Measurements from ENCODE around the gene SHISAL2B.
"Not testable (repeated sequence)": the region's sequence is repeated elsewhere in the genome, so short reads cannot be mapped to it uniquely, and the experiment has no call there.

Gene SHISAL2B

DNA sequence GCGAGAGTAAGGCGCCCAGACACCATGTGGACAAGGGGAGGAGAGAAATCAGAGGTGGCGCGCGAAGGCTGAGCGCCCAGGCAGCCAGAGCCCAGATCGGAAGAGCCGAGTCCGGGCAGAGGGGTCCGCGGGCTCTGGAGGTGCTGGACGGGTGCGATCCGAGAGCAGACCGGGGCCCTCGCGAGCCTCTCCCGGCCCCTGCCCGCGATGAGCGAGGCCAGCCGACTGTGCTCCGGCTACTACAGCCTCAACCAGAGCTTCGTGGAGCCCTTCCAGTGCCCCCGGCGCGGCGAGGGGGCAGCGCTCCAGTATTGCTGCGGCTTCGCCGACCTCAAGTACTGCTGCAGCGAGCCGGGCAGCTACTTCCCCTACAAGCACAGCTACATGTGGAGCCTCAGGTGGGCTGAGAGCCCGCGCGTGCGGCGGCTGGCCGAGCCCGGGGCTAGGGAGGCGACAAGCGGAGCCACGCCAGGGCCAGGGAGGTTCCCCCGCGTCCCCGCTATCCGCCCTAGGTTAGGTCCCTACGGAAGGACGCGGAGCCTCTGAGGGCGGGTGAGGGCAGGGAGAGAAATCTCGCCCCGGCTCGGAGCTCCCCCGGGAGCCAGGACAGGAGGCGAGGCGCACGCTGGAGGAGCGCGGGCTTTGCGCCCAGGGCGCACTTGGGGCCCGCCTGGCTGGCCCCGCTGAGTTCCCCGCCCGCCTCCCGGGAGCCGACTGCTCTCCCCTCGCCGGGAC is at the start of gene SHISAL2B:
SHISAL2B (plus strand) TSS at position 87 of the 735 bp plus-strand sequence; CDS start at position 208, 121 bp downstream.
- peak; percentile 56 for DNase-seq

DNA sequence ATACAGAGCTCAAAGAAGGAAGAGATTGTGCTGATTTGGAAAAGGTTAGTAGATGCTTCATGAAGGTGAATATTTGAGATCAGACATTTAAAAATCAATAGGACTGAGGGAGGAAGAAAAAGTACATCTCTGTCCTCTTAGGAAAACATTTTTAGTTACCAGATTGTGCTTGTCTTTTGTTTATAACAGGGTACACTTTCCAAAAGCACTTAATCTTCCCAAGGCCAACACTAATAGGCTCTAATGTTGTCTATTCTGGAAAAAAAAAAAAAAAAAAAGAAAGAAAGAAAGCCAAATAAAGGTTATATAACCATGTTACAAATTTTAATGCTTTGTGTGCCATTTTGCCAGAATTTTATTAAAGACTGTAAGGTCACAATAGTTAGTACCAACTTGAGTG is 45.5 kb upstream of the SHISAL2B start:
- no peak for DNase-seq

DNA sequence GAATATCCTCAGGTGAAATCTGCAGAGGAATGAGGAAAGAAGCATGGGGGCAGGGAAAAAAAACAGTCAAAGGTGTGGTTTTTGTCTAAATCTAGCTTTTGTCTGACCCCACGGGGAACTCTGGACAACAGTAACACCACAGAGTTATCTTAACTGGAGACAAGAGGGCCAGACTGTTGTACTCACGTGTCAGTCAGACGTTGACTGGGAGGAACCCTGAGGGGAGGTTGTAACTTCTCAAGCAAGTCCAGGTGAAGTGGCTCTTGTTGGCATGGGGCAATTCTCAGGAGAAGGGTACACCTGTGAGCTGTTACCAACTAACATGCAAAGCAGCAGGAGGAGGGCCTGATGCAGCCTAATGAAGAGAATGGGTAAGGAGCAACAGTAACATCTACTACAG is 44.1 kb upstream of the SHISAL2B start:
- DNase-seq = no peak

DNA sequence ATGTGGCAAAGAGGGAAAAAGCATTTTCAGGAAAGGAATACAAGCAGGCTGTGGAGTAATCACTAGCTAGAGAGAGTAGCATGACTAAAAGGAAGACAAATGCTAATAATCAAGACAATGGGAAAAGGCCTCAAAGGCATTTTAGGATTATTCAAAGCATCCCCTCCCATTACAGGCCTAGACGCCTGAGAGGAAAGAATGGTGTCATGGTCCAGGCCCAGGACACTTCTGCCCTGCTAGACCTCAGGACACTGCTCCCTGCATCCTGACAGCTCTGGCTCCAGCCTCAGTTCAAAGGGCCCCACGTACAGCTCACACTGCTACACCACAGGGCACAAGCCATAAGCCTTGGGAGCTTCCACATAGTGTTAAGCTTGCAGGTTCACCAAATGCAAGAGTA is 40.8 kb upstream of the SHISAL2B start:
- no peak for DNase-seq

DNA sequence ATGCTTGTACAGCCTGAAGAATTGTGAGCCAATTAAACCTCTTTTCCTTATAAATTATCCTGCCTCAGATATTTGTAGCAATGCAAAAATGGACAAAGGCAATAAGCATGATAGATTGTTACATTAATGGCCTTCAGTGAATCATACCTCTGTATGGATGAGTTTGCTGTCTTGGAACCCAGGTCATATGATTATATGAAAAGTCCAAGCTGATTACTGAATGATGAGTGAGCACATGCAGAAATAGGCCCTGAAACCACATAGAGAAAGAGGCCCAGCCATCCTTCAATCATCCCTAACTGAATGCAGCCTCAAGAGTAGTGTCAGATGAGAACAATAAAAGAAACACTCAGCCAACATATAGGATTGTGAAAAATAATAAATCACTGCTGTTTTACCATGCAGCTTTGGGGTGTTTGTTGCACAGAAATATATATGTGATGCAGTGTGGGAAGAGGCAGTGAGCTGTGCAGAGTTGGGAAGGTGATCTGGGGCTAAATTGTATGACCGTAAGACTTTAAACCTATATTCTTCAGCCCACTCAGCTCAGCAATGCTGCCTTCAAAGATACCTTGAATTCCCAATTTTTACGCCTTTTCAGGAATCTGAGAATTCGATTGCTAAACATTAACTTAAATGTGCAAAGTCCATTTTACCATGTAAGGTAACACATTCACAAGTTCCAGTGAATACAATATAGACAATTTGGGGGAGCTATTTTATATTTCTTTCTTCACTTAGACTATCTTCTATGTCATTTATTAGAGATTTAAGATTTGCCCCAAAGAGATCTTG is 36.3 kb upstream of the SHISAL2B start:
- DNase-seq = no peak

DNA sequence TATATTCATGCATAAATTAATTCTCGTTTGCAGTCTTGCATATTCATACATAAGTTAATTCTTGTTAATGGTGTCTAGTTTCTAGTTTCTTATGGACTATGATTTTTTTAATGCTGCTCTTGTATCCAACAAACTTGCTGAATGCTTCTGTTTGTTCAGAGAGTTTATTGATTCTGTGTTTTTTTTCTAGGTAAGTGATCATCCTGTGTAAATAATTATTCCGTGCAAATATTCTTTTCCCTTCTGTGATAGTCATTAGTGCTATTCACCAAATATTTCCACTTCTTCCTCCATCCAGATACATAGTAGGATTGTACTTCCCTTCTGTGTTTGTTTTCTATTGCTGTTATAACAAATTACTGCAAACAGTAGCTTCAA is 35.8 kb upstream of the SHISAL2B start:
- DNase-seq = no peak

DNA sequence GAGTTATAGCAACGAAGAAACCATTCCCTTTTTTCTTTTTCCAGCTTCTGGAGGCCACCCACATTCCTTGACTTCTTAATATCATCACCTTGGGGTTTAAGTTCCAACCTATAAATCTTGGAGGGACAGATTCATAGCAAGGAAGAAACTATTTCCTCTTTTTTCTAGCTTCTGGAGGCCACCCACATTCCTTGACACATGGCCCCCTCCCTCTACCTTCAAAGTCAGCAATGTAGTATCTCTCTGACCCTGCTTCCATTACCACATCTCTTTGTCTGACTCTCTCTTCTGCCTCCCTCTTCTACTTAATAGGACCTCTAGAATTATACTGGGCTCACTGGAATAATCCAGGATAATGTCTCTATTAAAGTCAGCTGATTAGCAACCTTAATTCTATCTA is 34.7 kb upstream of the SHISAL2B start:
- no peak for DNase-seq

DNA sequence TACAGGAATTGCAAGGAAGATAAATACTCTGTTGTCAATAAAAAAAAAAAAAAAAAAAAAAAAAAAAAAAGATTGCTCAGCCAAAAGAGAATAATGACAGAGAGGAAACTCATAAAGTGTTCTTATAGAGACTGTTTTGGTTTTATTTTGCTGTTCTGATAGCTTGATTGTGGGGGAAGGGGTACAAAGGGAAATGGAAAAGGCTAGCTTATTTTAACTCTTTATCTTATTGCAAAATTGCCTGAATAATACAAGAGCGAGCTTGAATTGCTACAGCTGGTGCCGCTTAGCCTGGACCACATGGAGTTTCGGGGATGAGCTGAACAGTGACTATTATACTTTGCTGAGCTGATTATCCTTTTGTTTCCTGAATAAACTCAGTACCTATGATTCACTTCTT is 31.0 kb upstream of the SHISAL2B start:
- no peak for DNase-seq

DNA sequence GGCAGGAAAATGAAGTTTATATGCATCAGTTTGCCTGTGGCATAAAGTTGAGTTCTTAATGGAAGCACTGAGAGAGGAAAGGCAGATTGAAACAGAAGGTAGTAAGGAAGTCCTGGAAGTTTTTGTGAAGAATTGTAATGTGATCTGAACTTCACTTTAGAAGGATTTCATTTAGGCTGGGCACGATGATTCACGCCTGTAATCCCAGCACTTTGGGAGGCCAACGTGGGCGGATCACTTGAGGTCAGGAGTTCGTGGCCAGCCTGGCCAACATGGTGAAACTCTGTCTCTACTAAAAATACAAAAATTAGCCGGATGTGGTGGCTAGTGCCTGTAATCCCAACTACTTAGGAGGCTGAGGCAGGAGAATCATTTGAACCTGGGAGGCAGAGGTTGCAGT is 27.1 kb upstream of the SHISAL2B start:
- not testable (repeated sequence) for DNase-seq

DNA sequence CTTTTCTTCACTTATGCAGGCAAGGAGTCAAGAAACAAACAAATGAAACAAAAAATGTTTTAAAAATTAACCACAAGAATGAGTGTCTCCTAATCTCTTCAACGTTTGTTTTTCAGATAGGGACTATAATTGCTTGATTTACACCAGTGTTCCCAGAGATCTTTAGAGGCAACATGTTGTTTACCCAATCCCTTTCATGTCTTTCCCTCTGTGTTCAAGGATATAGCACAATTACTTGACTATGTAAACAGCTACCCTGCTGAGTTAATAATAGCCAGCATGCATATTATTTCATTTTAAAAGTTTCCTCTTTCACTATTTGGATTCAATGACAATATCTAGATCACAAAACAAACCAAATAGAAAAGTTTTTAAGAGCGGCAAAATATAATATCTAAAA is 25.1 kb upstream of the SHISAL2B start:
- DNase-seq = no peak

DNA sequence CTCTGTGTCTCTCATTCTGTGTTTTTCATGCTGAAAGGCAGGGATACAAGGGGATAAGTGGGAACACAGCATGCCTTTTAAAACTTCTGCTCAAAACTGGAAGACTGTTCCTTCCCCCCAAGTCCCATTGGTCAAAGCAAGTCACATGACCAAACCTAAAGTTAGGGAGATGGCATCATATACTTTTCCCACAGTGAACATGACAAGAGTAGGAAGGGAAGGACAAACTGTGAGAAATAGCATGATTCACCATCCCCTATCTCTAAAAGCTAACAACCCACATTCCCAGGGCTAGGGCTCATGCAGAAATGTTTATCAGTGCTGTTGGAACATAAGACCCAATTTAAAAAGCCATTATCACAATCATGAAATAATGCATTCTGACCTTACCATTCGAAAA is 24.2 kb upstream of the SHISAL2B start:
- no peak for DNase-seq

DNA sequence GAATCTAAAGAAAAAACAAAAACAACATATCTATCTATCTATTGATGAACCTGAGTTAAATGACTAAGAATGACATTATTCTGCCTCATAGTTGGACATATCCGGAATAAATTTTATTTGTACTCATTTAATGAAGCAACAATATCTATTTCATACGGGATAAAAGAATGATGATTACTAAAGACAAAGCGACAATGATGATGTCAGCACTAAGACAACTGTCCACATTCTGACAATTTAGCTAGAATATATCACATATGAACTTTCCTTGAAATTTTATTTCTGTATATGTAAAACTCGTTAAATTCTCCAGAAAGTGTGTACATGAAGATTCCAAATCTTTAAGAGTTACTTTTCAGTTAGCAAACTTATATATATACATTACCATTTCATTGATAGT is 23.2 kb upstream of the SHISAL2B start:
- DNase-seq = no peak

DNA sequence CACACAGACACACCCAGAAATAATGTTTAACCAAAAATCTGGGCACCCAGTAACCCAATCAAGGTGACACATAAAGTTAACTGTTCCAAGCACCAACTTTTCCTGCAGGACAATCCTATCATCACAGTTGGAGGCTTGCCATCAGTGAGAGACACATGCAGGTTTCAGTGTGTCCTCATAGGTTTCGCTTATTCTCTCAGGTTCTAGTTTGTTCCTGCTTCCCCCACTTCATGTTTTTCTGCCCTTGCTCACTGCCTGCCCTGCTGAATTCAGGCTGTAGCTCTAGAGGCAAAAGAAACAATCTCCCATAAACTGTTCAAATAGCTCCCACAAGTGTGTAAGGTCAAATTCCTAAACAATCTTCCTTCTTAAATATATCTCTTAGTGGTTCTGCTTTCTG is 20.0 kb upstream of the SHISAL2B start:
- DNase-seq = no peak

DNA sequence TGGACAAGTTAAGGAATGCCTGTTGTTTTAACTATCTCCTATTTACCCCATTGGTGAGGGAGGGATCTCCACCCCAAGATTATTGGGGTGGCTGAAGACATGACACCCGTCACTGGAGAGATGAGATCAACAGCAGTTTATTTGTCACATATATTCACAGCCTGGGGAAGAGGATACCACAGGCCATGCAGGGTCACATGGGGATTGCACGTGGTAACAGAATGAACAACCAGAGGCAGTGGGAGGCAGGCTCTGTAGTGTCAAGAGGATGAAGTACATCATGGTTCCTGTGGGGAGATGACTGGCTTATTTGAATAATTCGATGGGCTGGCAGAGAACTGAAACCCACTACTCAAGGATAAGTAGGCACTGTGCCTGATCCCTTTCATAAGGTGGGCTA is 18.6 kb upstream of the SHISAL2B start:
- no peak for DNase-seq

DNA sequence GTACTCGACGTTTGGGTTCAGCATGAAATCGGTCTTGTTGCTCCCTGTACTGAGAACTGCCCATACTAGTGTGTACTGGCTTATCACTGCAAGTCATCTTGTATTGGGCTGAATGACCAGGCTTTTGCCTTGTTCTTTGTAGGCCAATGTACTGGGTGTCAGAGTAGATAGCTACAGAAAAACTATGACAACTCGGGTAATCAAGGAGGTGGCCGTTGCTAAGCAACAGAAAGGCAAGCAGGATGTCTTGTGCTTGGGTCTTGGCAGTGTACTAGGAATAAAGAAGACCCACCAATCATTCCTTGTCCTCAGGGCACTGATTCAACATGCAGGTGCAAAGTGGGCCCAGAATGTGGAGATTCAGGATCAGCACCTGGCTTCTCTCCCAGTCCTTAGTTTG is 11.9 kb upstream of the SHISAL2B start:
- DNase-seq = no peak

DNA sequence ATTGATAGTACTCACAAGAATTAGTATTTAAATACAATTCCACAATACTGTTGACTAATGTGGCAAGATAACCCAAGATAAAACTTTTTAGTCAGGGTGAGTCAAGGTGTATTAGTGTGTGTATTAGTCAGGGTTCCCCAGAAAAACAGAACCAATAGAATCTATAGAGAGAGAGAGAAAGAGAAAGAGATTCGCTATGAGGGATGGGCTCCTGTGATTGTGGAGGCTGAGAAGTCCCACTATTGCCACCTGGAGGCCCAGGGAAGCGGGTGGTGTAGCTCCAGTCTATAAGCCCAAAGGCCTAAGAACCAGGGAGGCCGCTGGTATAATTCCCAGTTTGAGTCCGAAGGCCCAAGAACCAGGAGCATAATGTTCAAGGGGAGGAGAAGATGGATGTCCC is 10.0 kb upstream of the SHISAL2B start:
- DNase-seq = peak; percentile 4

DNA sequence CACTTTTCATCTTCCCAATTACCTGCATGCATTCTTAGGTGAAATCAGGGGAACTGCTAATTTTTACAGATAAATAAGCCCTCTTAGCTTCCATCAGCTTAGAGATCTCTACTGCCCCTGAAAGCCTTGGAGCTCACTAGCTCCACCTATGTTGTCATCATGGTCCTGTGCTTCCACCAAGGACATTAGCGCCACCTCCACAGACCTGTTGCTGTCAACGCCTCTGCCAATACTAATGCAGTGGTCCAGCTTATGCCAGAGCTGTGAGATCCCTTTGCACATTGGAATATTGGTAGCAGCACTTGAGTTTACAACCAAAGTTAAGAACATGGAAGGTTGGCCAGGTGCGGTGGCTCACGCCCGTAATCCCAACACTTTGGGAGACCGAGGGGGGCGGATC is 7.7 kb upstream of the SHISAL2B start:
- DNase-seq = peak; percentile 5

DNA sequence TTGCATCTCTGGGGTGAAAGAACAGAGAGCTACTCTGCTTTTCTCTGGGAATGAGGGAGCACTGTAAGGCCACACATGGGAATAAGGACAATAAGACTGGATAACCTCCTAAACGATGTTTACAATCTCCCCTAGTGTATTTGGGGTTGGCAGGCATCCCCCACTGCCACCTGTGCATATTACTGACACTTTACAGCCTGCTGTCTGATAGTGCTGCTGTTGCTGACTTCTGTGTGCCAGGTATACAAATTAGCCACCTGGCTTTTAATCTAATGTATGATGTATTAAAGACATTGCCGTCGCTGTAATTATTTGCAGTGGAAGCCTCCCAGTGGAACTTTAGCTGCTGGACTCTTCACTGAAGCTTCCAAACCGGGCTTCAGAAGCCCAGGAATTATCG is 4.4 kb upstream of the SHISAL2B start:
- no peak for DNase-seq

DNA sequence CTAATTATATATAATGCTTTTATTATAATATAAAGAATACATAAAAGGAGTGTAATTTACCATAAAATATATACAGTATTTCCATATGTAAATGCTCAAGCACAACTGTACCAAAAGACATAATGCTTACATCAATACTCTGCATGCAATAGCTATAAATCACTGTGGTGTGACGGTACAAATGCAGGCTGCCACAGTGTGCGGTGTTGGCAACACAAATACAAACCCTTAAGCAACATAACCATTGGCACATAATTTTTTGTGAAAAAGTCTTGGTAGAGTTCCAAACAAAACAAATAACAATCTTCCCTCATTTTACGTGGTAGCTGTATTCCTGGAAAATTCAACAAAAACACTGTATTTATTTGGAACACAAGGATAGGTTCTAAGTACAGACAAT is 1.9 kb upstream of the SHISAL2B start:
- no peak for DNase-seq

DNA sequence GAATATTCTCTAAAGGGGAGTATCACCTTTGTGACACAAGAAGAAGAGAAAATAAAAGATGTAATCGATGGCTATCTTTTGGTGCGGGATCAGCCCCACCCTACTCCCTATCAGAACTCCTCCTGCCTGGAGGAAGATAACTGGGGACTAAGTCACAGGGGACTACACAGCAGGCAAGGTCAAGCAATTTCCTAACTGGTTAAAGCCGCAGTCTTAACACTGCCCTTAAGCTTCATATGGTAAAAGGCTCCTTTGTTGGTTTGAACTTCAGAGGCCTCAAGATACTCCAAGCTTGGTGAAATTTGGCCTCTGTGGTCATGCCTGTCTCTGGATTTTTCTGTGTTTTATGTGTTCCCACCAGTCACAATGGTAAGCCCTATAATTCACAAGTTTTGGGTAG is 1.3 kb upstream of the SHISAL2B start:
- no peak for DNase-seq

DNA sequence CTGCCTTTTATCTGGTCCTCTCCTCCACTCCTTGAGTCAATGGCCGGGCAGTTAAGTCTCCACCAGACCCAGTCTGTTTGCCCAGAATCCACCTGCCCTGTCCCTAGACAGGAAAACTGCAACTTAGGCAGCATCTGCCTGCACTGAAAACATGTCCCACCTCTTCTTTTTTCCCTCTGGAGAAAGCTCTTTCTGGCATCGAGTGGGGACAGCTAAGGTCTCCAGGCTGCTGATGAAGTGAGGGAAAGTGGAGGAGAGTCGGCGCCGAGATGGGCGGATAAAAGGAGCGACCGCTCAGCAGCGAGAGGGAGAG is 243 bp upstream of the SHISAL2B start:
- no peak for DNase-seq

DNA sequence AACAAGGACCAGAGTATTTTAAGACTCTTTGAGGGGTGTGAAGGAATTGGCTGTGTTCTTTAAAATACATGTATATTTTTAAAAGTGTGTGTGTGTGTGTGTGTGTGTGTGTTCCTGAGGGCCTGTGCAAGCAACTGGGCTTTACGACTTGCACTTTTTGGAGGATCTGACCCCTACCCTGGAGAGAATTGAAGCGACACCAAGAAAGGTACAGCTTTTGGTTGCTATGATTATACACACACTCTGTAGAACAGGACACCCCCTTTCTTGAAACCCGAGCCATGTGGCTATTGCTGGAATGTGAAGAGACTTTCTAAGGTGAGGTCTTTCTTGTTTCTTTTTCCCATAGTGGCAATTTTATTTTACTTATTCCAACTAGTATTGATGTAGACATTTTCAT is 988 bp downstream of the SHISAL2B start:
- DNase-seq = no peak

DNA sequence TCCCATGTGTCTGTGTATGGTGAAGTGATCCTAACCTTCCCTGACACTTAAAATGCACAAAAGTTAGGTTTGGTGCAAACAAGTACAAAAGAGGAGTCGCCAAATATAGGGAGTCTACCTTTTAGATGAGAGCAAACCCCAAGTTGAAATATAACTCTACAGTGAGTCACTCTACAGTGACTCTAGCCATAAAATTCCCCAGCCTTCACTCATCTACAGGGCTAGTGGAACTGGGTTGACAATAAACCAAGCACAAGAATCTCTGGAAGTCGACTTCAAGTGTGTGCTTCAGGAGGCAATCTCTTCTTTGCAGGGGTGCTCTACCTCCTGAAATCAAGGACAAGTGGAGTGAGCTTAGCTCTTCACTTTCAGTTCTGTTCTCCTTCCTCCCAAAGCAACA is 3.3 kb downstream of the SHISAL2B start:
- no peak for DNase-seq

DNA sequence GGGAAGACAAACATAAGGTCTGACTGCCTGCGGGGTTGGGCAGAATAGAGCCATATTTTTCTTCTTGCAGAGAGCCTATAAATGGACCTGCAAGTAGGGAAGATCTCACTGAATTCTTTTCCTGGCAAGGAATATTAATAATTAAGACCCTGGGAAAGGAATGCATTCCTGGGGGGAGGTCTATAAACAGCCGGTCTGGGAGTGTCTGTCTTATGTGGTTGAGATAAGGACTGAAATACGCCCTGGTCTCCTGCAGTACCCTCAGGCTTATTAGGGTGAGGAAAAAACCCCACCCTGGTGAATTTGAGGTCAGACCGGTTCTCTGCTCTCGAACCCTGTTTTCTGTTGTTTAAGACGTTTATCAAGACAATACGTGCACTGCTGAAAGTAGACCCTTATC is 6.1 kb downstream of the SHISAL2B start:
- DNase-seq = not testable (repeated sequence)

DNA sequence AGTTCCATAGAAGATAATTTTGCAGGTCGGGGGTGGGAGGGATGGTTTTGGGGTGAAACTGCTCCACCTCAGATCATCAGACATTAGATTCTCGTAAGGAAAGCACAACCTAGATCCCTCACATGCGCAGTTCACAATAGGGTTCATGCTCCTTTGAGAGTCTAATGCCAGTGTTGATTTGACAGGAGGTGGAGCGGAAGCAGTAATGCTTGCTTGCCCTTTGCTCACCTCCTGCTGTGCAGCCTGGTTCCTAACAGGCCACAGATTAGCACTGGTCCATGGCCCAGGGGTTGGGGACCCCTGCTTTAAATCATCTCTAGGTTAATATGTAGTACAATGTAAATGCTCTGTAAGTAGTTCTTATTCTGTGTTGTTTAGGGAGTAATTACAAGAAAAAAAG is 10.5 kb downstream of the SHISAL2B start:
- DNase-seq = no peak
